GM12872 (cell line): ENCODE measurements around the gene MINK1.

ENCODE experiments used
- TF ChIP-seq, protein P1 (sequence below): IDR thresholded peaks from 3 replicates; pipeline ENCODE4 v1.5.1; 2011; ENCODE audit warnings: low read depth, mild to moderate bottlenecking, low read length, moderate library complexity; ENCODE audit not compliant: insufficient read depth

MINK1 gene

DNA sequence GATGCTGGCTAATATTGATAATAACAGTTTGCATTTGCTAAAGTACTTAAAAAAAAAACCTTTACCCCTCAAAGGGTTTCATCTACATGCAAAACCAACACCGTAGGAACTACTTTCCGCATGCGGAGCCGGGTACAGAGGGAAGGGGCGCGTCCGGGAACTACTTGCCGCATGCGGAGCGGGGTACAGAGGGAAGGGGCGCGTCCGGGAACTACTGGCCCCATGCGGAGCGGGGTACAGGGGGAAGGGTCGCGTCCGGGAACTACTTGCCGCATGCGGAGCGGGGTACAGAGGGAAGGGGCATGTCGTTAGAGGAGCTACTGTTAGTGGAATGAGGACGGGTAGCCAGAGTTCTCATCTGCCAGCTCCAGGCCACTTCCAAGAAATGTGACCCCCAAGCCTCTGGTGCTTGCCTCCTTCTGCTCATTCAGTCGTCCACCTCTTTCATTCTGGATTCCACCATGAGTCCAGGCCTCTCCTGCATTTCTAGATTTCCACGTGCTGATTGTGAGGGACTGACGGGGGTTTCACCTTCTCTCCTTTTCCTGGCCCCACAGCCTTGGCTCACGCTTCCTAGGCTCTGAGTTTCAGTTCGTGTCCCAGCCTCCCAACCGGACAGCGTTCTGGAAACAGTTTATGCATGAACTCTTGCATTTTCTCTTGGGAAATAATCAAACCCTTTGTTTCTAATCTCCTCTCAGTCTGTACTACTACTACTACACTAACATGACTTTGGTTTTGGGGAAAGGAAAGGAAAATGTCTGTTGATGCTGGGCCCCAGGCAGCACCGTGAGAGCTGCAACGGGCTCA is 26.9 kb downstream of the MINK1 start:
- TF ChIP-seq, protein P1, sequence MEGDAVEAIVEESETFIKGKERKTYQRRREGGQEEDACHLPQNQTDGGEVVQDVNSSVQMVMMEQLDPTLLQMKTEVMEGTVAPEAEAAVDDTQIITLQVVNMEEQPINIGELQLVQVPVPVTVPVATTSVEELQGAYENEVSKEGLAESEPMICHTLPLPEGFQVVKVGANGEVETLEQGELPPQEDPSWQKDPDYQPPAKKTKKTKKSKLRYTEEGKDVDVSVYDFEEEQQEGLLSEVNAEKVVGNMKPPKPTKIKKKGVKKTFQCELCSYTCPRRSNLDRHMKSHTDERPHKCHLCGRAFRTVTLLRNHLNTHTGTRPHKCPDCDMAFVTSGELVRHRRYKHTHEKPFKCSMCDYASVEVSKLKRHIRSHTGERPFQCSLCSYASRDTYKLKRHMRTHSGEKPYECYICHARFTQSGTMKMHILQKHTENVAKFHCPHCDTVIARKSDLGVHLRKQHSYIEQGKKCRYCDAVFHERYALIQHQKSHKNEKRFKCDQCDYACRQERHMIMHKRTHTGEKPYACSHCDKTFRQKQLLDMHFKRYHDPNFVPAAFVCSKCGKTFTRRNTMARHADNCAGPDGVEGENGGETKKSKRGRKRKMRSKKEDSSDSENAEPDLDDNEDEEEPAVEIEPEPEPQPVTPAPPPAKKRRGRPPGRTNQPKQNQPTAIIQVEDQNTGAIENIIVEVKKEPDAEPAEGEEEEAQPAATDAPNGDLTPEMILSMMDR = no peak

DNA sequence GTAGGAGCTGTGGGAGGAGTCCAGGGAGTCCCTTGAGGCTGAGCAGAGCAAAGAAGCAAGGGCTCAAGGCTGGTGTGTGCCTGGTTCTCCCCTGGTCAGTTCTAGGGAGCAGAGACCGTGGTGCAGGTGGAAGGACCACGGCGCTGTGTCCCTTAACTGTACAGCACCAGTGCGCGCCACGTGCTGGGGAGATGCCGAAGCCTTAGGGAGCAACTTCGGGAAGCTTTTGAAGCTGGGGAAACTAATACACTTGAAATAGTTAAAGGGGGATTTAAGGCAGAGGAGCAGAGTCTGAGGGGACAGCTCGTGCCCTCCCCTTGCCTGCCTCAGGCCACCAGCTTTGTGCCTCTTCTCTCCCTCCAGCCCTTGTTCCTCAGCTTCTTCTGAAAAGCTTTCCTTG is 27.5 kb downstream of the MINK1 start:
- TF ChIP-seq, protein P1 = no peak

DNA sequence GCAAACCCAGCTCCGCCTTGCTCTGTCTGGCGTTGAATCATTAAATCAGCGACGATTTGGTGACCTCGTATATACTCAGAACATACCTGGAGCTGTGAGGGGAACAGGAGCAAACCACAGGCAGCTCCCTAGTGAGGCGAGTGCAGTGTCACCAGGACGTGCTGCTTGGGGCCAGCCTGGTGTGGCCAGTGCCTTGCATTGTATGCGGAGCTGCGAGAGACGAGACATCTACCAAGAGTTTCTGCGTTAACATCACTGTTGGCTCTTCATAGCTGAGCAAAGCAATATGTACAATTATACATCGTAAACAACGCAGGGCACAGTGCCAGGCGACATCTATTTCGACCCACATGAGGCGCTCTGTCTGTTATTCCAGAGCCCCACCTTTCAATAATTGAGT is 27.9 kb downstream of the MINK1 start:
- TF ChIP-seq, protein P1 = no peak

DNA sequence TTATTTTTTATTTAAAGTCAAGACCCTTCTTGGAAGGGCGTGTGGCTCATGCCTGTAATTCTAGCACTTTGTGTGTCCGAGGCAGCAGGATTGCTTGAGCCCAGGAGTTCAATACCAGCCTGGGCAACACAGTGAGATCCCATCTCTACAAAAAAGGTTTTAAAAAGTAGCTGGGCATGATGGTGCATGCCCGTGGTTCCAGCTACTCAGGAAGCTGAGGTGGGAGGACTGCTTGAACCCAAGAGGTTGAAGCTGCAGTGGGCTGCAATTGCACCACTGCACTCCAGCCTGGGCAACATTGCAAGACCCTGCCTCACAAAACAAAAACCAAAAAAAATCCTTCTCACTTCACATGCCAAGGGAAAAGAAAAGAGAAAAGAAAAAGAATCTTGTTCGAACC is 29.6 kb downstream of the MINK1 start:
- TF ChIP-seq, protein P1 = no peak

DNA sequence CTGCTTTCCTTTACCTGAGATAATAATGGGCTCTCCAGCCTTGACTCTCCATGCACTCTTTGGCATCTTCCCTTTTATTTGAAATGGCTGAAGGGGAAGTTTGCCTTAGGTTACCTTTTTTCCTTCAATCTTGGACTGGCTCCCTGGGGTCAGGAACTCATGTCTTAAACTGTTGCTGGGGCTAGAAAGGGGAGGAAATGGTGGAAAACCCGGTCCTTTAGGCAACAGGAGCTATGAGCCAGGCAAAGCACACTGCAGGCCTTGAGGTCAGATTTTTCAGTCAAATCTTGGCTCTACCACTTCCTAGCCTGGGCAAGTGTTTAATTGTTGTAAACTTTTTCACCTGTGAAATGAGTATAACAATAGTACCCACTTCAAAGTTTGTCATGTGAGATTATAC is 30.2 kb downstream of the MINK1 start:
- TF ChIP-seq, protein P1 = no peak

DNA sequence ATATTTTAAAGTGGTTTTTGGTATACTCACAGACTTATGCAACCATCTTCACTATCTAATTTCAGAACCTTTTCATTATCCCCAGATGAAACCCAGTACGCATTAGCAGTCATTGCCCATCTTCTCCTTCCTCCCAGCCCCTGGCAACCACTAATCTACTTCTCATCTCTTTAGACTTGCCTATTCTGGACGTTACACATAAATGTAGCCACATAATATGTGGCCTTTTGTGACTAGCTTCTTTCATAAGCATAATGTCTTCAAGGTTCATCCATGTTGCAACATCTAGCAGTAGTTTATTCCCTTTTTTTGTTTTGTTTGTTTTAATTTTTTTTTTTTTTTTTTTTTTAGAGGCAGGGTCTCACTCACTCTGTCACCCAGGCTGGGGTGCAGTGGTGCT is 37.7 kb downstream of the MINK1 start:
- TF ChIP-seq, protein P1 = no peak

DNA sequence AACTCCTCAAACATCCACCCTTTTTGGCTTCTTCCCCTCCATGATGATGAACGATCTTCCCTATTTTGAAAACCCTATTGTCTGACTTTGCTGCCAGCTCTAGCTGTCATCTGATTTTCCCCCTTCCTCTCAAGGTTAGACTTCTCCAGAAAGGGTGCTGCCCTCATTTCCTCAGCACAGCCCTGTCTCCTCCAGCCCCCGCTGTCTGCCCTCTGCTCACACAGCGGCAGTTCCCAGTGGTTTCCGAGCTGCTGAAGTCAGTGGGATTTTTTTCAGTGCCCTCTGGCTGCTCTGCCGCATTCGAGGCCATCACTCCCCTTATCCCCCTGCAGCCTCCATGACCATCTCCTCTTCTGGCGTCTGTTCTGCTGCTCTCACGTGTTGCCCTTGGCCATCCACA is 39.6 kb downstream of the MINK1 start:
- TF ChIP-seq, protein P1 = no peak
